GM12878 (cell line): Measurements from ENCODE around the gene RNF183.

Source experiments
- CHD1 ChIP-seq: IDR thresholded peaks from 2 replicates; pipeline ENCODE4 v1.6.1; 2012; ENCODE audit warnings: low read depth, low read length, improper control_type of control experiment
- ELK1 ChIP-seq: IDR thresholded peaks from 2 replicates; pipeline ENCODE4 v1.6.1; 2012; ENCODE audit warnings: low read depth, low read length, improper control_type of control experiment
- MTA3 ChIP-seq: IDR thresholded peaks from 2 replicates; pipeline ENCODE4 v1.6.1; 2012; ENCODE audit warnings: low read length, inconsistent platforms, borderline replicate concordance
- NFIC ChIP-seq: IDR thresholded peaks from 2 replicates; pipeline ENCODE4 v1.6.1; 2012; ENCODE audit warnings: low read depth, mild to moderate bottlenecking, inconsistent platforms, low read length, moderate library complexity
- PAX5 ChIP-seq: IDR thresholded peaks from 2 replicates; pipeline ENCODE4 v1.6.1; 2011; ENCODE audit warnings: low read depth, low read length, borderline replicate concordance
- SMC3 ChIP-seq: IDR thresholded peaks from 2 replicates; pipeline ENCODE4 v1.6.1; 2011; ENCODE audit warnings: low read length, improper control_type of control experiment, borderline replicate concordance
- TCF3 ChIP-seq: IDR thresholded peaks from 2 replicates; pipeline ENCODE4 v1.6.1; 2012; ENCODE audit warnings: low read depth, mild to moderate bottlenecking, low read length, borderline replicate concordance; ENCODE audit not compliant: insufficient read depth
- TCF7 ChIP-seq: IDR thresholded peaks from 2 replicates; pipeline ENCODE4 v1.6.1; 2014; ENCODE audit warnings: antibody characterized with exemption, borderline replicate concordance
- TF ChIP-seq, protein P1 (sequence below): fragments of 450-650 bp; formaldehyde crosslinking; IDR thresholded peaks from 2 replicates; pipeline ENCODE4 v1.5.0; 2022; ENCODE audit warnings: mild to moderate bottlenecking, missing genetic modification characterization

DNA sequence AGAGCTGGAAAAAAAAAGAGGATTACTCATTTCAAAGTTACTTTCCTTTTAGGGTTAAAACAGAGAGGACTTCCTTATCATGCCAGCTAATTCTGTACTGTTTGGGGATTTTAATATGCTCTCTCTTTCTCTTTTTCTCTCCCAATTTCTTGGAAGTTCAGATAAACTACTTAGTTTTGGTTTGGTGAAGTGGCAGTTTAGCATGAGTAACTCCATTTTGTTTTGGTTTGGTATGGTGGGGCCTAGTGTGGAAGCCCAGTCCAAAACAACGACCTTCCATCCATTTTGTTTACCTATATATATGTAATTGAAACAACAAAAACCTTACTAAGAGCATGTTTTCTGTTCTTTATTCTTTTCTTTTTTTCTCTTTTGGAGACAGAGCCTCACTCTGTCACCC is 42.5 kb upstream of the RNF183 start:
- TF ChIP-seq, protein P1, sequence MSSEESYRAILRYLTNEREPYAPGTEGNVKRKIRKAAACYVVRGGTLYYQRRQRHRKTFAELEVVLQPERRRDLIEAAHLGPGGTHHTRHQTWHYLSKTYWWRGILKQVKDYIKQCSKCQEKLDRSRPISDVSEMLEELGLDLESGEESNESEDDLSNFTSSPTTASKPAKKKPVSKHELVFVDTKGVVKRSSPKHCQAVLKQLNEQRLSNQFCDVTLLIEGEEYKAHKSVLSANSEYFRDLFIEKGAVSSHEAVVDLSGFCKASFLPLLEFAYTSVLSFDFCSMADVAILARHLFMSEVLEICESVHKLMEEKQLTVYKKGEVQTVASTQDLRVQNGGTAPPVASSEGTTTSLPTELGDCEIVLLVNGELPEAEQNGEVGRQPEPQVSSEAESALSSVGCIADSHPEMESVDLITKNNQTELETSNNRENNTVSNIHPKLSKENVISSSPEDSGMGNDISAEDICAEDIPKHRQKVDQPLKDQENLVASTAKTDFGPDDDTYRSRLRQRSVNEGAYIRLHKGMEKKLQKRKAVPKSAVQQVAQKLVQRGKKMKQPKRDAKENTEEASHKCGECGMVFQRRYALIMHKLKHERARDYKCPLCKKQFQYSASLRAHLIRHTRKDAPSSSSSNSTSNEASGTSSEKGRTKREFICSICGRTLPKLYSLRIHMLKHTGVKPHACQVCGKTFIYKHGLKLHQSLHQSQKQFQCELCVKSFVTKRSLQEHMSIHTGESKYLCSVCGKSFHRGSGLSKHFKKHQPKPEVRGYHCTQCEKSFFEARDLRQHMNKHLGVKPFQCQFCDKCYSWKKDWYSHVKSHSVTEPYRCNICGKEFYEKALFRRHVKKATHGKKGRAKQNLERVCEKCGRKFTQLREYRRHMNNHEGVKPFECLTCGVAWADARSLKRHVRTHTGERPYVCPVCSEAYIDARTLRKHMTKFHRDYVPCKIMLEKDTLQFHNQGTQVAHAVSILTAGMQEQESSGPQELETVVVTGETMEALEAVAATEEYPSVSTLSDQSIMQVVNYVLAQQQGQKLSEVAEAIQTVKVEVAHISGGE (CRISPR knock-in tag): no peak
- TF ChIP-seq TCF7: no peak
- TF ChIP-seq MTA3: no peak
- TF ChIP-seq ELK1: no peak
- TF ChIP-seq CHD1: no peak
- no peak for TF ChIP-seq SMC3
- TF ChIP-seq TCF3: no peak
- TF ChIP-seq NFIC: no peak
- no peak for TF ChIP-seq PAX5
